GM21529 (cell line): ENCODE results near the gene TMEM178A.

Experiments used
- ATAC-seq: cut with Tn5 transposase; IDR thresholded peaks from one replicate; pipeline ENCODE4 v1.9.1; 2021; ENCODE audit not compliant: unreplicated experiment

Gene TMEM178A

DNA sequence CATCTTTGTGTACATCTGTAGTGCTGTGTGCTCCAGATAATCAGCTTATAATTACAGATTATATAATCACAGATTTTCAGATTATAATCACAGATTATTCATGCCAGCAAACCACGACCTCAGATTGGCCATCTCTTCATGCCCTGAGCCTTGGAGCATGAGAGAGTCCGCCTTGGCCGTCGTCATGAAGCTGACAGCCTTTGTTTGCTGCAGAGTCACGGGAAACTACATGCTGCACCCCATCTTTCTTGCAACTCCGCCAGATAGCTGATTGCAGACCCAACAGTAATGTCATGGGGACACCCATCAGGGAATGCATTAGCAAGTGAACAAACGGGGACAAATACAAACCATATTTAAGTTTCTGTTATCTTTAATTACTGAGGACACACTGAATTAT, 7.3 kb downstream of the TMEM178A start:
- no peak for ATAC-seq

DNA sequence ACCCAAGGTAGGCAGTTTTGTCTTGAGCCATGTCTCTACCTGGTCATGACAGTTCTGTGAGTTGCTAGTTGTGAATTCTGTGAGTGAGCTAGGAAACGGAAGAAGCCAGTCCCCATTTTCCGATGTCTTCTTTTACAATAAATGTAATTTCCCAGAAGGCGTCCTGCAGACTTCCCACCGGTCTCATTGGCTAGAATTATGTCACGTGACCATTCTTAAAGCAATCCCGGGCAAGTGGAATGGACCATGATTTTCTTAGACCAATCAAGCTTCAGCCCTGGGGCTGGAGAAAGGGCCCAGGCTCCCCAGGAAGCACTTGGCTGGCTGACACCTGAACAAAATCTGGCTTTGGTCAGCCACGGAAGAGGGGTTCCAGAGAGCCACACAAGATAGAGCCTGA, 10.6 kb downstream of the TMEM178A start:
- ATAC-seq, result no peak

DNA sequence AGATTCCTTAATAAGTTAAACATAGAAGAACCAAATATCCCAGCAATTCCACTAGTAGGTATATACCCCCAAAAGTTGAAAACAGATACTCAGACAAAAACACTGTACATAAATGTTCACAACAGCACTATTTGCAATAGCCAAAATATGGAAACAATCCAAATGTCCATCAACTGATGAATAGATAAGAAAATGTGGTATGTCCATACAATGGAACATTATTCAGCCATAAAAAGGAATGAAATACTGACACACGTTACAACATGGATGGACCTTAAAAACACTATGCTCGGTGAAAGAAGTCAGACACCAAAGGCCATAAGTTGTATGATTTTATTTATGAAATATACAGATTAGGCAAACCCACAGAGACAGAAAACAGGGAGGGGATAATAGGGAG, 12.5 kb downstream of the TMEM178A start:
- no peak for ATAC-seq

DNA sequence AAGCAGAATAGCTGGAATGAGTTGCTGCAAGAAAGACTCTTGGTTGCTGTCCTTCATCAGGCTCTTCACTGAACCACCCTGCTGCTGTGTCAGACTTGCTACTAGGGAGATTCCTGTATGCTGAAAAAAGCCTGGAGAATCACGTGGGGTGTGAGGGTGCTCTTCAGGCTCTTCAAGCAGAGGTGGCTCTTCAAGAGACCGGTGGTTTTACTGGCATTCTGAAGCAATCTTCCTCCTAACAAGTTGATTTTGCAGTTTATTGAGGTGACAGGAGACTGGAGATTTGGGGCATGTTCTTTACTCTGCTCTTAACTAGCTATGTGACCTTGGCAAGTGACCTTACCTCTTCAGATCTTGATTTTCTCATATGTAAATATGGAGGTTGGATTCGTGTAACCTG, 14.1 kb downstream of the TMEM178A start:
- ATAC-seq, result no peak

DNA sequence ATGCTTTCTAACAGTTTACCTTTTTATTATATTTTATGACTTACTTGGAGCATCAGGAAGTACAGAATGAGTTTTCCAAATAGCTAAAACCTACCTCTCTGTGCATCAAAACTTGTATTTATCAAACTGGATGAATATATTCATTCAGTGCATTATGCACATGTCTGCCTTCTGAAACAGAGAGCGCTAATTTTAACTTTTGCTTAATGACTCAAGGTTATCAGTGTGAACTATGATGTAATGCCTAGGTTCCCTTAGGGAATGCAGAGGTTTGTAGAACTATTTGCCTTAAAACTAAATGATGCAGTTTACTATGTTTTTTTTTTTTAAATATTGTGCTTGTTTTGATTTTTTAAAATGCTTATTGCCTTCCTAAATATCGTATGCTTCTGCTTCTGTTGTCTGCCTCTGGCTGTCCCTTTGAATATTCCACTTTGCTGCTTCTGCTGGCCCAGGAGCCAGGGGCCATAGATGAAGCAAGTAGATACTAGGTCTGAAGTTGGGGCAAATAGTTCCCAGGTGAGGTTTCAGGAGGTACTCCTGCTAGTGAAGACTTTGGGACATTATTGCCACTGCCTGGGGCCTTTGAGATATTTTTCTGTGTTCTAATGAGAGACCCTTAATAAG, 16.5 kb downstream of the TMEM178A start:
- ATAC-seq, result no peak

DNA sequence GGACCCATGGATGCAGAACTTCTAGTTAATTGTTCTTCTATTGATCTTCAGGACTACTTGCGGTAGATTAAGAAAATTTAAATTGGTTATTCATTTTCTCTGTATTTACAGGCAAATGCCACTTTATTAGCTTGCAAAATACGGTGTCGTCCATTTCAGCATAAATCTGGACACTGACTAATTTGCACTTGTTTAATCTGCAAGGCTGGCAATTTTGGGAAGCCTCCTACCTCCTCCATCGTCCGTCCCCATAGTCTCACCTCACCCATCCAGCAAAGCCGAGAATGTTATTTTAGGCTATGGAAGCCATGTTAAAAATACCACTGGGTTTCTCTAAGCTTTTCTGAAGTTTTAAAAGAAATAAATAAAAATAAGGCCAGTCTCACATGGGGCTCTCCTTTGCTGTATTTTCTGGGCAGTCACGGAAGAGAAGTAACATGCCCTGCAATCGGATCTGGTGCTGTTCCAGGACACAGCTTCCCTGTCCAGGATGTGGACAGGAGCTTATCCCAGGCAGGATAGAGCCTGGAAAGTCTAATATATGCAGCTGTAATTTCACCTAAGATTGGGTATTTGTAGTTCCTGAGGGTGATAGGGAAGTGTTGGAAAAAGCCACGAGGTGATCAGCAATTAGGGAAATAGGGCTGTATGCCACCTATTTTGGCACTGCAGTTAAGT, 17.4 kb downstream of the TMEM178A start:
- no peak for ATAC-seq

DNA sequence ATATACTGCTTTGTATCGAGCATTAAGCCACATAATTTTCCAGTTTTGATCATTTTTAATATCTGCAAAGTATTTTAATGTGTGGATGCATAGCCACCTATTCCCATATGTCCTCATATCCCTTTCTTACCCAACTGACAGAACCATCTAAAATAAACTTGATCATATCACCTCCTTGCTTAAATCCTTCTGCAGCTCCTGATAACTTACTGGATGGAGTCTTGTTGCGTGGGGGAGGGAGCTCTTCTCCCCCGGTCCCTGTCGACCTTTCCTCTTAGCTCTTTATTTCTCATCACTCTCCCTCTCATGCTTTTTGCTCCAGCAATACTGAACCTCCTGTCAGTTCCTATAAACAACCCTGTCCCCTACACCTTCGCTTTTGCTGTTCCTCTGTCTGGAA, 18.7 kb downstream of the TMEM178A start:
- ATAC-seq, result no peak

DNA sequence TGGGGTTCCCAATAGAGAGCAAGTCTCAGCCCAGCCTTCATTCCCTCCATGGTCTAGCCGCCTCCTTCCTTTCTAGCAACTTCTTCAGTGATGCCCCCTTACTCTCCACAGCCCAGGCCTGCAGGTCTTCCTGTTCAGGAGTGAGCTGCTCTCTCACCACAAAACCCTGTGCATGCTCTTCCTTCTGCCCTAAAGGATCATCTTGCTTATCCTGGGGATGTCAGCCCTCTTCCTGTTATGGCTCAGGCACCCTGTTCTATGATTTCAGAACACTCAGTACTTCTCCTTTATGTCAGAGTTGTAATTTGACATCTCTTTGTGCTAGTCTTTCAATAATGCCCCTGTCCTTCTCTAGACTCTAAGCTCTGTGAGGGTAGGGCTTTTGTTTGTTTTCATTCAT, 19.4 kb downstream of the TMEM178A start:
- ATAC-seq, result no peak

DNA sequence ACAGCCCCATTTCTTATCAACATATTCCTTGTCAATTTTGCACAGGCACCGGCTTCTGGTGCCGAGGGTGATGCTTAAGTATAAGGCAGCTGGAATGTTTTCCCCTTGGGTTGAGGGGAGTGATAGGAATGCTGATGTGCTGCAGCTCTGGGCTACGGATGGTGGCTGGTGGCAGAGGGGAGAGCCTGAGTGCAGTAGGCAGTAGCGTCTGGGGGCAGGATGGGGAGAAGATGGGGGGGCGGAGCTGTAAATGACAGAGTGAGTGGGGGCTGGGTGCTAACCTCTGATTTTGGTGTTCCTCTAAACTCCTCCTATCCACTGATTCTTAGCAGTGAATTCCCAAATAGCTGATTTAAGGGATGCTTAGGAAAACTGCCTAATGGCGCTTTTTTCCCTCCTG, 20.7 kb downstream of the TMEM178A start:
- no peak for ATAC-seq

DNA sequence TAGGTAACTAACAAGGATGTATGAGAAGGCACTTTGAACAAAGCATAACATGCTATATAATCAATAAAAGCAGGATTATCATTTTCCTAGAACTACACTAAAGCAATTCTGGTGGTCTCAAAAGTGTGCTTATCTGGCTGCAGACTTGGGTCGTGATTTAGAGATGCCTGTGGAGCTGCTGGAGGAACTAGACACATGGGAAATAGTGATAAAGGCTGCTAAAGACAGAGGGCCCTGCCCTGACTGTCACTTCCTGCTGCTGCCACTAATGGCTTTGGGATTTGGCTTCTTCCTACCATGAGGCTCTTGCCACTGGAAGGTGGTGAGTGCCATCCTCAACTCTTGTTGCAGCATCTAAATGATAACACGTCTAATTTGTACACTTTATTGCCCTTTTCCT, 22.5 kb downstream of the TMEM178A start:
- no peak for ATAC-seq

DNA sequence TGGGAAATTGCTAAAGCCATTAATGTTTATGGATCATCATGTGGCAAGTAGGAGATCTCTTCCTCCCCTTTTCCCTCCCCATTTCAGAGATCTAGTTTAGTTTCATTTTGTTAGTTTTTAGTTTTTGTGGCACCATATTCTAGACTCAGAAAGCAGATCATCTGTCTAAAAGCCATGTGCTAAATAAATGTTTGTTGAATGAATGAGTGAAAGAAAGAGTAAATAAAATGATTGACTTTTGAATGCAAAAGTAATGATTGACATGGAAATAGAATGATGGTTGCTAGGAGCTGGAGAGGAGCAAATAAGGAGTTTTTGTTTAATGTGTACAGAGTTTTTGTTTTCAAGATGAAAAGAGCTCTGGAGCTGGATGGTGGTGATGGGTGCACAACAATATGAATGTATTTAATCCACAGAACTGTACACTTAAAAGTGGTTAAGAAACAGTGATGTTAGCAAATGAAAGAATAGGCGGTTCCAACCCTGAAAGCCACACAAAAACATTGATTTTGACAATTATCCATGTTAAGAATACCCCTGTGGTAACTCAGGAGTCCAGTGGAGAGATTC, 23.6 kb downstream of the TMEM178A start:
- ATAC-seq, result no peak

DNA sequence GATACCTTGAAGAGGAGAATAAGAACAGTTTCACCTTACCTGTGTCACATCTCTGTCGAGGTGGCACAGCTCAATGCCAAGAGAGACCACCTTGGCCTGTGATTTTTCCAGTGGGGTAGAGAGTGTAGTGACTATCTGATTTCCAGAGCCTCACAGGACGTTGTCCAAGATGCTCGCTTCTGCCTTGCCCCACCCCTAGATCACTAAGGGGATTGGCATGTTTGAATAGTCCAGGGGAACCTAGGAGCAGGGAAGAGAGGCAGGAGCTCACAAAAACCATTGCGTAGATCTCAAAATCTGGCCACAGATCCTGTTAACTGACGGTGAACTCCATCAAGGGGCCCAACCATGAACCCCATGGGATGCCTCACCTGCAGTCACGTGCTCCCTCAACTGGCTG, 24.2 kb downstream of the TMEM178A start:
- ATAC-seq, result no peak

DNA sequence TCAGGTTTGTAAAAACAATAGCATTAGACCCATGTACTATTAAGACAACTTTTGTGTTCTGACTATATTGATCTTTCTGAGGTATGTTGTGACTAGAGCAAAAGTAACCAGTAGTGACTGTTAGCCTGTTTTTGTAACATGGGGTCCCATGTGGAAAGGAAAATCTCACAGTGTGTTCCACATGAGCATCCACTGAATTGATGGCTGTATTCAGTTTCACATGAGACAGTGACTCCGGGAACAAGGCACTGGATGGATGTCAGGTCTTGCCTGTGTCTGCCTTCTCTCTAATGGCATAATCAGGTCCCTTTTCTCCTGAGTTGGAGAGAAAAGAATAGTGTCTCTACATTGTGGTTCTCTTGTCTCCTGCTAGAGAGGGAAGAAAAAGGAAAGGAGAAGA, 27.5 kb downstream of the TMEM178A start:
- ATAC-seq, result no peak

DNA sequence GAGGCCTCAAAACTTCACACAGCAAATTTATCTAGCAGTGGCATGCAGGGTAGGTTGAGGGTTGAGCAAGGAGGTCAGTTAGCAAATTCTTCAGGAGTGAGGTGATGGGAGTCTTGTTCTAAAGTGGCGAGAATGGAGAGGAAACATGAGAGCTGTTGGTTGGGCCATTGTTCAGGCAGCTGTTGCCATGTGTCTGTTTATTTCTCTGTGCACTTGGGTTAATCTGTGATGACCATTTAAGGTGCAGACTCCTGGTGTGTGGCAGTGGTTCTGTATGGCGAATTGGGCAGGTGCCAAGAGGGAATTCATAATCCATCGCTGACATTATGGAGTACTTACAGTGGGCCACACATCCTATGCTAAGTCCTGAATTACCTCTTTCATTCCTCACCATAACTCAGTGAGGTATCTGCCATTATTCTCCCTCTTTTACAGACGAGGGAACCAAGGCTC, 30.4 kb downstream of the TMEM178A start:
- no peak for ATAC-seq

DNA sequence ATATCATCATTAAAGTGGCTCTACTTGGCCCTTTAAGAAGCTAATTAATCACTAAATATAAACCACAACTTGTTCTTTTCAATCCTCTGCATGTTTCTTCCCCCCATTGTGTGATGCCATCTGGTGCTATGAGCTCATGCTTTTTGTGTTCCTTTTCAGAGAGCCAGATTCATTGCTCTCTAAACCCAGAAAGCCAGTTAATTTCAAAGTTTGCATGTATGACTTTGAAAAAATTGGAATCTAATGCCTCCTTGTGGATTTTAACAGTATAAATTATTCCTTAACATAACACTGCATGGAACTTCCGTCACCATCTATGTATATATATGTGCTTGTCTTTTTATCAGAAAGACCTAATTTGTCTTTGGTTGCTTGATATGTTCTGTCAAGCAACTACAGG, 31.1 kb downstream of the TMEM178A start:
- ATAC-seq, result no peak

DNA sequence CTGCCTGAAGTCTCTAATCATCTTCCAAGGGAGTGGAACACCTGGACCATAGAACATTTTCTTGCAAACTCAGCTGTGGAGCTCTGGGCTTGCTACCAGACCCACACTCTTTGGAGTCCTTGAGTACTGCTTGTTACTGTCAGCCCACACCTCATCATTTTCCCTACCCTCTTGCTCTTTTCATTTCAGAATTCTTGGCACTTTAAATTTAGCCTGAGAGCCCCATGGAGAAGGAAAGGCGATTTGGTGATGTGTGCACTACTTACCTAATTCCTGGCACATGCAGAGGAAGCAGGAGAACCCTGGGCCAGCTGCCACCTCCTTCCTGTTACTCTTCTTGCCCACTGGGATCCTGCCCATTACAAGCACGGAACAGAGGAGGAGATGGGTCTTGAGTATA, 31.7 kb downstream of the TMEM178A start:
- no peak for ATAC-seq

DNA sequence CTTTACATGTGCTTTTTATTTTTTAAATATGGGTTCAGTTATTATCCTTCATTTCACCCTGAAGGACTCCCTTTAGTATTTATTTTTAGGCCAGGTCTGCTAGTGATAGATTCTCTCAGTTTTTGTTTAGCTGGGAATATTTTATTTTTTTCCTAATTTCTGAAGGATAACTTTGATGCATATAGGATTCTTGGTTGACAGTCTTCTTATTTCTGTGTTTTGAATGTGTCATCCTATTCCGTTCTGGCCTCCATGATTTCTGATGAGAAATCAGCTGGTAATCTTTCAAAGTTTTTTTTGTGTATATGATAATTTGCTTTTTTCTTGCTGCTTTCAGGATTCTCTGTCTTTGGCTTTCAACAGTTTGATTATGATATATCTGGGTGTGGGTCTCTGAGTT, 35.4 kb downstream of the TMEM178A start:
- no peak for ATAC-seq

DNA sequence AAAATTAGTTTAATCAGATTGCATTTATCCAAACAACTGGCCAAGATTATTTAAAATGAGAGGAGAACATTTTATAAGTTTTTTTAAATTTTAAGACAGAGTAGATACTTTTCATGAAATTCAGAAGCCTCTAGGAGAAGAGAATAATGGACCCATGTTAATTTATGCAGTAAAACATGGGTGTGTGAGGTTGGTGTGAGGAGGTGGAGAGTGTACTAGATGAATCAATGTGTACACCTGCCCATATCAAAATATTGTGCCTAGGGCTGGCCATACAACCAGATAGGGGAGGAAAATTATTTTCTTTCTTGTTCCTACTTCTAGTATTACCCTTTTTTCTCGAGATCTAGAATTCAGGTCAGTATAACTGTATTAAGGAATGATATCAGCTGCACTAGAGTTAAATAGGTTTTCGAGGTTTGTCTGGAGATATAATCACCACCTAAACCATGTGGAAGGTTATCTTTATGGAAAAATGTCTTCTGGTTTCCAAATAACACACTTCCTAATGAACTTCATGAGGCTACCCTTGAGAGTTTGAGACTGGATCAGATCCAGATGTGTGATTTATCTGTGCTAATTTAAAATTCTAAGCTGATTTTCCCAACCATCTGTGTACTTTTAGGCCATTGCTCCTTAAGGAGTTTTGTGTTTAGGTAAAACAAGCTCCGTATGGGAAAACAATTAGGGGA, 37.6 kb downstream of the TMEM178A start:
- ATAC-seq, result no peak

DNA sequence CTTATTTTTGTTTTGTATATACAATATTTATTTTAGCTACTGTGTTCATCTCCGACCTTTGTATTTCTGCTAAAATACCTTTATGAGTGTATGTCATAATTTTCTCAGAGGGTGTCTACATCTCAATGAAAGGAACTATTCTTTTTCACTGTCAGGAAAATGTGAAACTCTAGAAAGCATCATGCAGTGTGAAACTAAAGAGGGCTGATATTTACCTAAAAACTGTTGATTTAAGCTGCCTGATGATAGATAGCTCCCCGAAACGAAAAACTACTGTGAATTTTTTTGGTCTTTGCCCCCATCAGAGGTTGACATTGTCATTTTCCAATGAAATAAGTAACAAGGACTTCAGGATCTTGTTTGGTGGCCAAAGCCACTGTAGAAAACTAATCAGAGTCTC, 38.8 kb downstream of the TMEM178A start:
- ATAC-seq, result no peak

DNA sequence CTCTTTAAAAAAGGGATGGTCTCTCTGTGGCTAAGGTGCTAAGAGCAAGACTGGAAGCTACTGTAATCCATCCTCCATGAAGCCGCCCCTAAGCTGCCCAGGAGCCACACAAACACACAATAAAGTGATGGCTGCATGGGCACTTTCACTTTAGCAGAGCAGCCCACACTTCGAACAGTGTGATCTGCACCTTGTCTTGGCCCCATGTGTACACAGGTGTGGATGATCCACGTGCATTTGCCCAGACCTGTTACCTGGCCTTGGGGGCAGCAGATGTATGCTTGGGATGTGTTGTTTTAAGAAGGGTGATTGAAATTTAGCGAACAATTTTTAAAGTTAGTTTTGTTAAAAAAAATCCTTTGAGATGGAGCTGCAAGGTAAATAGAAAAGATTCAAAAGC, 39.9 kb downstream of the TMEM178A start:
- ATAC-seq, result no peak

DNA sequence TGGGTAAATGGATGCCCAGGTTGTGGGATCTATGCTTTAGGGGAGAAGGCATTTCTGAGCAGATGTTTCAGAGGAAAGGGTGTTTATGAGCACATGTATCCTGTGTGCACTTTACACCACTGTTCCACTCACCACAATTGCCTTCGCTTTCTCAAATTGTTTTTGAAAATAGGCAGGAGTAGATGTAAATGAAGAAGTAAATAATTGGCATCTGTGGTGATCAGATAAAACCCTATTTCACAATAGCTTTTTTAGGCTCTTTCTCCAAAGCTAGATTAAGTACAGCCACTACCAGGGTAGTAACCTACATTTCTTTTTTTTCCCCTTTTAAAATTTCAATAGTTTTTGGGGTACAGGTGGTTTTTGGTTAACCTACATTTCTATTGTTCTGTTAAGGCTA, 40.6 kb downstream of the TMEM178A start:
- no peak for ATAC-seq

DNA sequence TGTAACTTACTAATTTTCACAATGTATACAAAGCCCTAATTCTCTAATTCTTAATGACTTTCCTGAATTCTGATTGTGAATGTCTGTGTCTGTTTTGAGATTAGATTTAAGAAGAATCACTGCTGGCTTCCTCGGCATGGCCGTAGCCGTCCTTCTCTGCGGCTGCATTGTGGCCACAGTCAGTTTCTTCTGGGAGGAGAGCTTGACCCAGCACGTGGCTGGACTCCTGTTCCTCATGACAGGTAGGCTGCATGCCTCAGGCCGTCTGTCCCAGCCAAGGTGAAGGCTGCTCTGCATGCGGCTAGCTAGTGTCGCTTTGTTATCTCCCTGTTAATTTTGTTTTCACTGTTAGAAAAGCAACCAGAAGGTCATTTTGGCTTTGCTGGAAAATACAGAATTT, 41.2 kb downstream of the TMEM178A start:
- no peak for ATAC-seq
